Brain microvascular endothelial cell (primary cell): ENCODE results near the gene HEYL.
A peak's percentile ranks its signal among the peaks of the same experiment; 100 is the strongest.

ENCODE experiments used
- DNase-seq: peaks from one replicate; pipeline ENCODE4 v3.0.0-alpha.2; 2020
- H3K27ac ChIP-seq: fragments of 250-450 bp; sonication (Bioruptor Pico); 2 replicates; pipeline ENCODE4 v1.5.1; 2020; ENCODE audit warnings: mild to moderate bottlenecking, moderate library complexity
- H3K27me3 ChIP-seq: fragments of 250-450 bp; sonication (Bioruptor Pico); replicated peaks from 2 replicates; pipeline ENCODE4 v1.5.1; 2020; ENCODE audit warnings: mild to moderate bottlenecking
- H3K36me3 ChIP-seq: fragments of 250-450 bp; sonication (Bioruptor Pico); replicated peaks from 2 replicates; pipeline ENCODE4 v1.5.1; 2020; ENCODE audit warnings: mild to moderate bottlenecking
- H3K4me3 ChIP-seq: 2 replicates; pipeline ENCODE4 v1.5.1; 2011; ENCODE audit warnings: low read depth, mild to moderate bottlenecking, control low read depth, low read length, moderate library complexity
- in situ Hi-C: cut with HindIII; loops from 2 replicates; pipeline ENCODE4 v1.10.0; 2017; ENCODE audit warnings: low sequenced_read_pairs, low pct_ligation_motif_present
- TF ChIP-seq, protein P1 (sequence below): IDR thresholded peaks from 2 replicates; pipeline ENCODE4 v1.5.1; 2011; ENCODE audit warnings: low read depth, mild to moderate bottlenecking, moderate library complexity, low read length, control low read depth, inconsistent platforms; ENCODE audit errors: missing control alignments

HEYL gene

DNA sequence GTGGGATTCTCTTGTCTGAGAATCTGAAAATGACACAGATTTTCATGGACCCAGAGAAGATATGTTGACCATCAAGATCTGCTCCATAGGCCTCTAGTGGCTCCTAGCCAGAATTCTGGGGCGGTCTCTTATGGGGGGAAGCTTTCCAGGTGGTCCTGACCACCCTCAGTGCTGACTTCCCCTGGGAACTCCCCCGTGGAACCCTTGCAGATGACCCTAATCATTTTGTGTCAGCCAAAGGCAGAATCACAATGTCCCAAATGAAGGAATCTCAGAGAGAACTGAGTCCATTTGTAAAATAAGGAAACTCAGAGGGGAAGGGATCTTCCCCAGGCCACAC lies 3.6 kb downstream of the HEYL start:
- in situ Hi-C loops, result no loop called here
- no peaks in the 10 kb centered on the region for H3K36me3 ChIP-seq
- H3K27me3 ChIP-seq, result no peaks in the 10 kb centered on the region
- no peak for DNase-seq
- no peak overlapping the region for H3K27ac ChIP-seq
- TF ChIP-seq, protein P1, sequence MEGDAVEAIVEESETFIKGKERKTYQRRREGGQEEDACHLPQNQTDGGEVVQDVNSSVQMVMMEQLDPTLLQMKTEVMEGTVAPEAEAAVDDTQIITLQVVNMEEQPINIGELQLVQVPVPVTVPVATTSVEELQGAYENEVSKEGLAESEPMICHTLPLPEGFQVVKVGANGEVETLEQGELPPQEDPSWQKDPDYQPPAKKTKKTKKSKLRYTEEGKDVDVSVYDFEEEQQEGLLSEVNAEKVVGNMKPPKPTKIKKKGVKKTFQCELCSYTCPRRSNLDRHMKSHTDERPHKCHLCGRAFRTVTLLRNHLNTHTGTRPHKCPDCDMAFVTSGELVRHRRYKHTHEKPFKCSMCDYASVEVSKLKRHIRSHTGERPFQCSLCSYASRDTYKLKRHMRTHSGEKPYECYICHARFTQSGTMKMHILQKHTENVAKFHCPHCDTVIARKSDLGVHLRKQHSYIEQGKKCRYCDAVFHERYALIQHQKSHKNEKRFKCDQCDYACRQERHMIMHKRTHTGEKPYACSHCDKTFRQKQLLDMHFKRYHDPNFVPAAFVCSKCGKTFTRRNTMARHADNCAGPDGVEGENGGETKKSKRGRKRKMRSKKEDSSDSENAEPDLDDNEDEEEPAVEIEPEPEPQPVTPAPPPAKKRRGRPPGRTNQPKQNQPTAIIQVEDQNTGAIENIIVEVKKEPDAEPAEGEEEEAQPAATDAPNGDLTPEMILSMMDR, result no peak
- H3K4me3 ChIP-seq, result no peak overlapping the region

DNA sequence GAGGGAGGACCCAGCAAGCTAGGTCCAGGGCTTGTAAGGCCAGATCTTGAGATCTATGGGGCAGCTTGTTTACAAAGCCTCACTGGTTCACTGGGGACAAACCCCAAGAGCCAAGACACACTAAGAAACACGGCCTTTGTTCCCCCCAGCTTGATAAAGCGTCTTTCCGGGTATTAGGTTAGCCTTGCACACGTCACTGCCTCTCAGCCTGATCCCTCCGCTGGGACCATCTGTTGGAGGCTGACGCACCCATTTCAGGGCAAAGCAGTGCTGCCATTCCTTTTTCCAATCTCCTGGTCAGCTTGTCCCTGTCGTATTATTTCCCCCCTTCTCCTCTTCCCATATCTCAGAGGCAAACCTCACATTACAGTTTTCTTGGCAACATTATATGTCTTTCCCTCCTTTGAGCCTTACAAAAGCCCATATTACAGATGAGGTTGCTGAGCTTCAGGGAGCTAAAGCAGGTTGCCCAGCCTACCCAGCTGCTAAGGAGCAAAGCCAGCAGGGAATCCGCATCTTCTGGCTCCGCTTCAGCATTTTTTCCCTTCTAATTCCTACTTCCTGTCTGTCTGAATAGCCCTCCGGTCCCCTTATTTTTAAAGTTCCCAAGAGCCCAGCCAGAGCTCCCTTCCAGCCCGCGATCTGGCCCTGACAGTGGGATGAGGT lies 4.1 kb downstream of the HEYL start:
- Histone ChIP-seq H3K27me3 (no peaks in the 10 kb centered on the region), H3K4me3 (no peak overlapping the region), H3K36me3 (no peaks in the 10 kb centered on the region), H3K27ac (no peak overlapping the region)
- DNase-seq, result peak; percentile 45
- in situ Hi-C loops, result no loop called here
- TF ChIP-seq, protein P1, result no peak

DNA sequence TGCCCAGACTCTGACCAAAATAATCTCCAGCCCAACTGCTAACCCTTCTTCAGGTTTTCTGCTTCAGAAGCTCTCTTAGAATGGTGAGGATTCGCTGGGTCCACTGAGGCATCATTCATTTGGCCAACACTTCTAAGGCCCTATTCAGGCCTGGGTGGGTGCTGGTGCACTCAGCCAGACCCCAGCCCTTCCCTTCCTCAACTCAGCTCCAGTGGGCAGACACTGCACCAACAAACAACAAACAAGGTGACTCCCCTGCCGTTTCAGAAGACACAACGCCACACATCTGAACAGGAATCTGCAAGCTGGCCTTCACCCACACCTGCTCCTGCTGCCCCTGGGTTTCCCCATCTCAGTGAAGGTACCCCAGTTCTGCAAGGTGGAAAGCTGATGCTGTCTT lies 6.0 kb downstream of the HEYL start:
- Histone ChIP-seq H3K27me3 (no peaks in the 10 kb centered on the region), H3K36me3 (no peaks in the 10 kb centered on the region), H3K27ac (no peak overlapping the region), H3K4me3 (peak overlapping the region; percentile 15)
- TF ChIP-seq, protein P1, result no peak
- in situ Hi-C loops, result no loop called here
- DNase-seq, result no peak

DNA sequence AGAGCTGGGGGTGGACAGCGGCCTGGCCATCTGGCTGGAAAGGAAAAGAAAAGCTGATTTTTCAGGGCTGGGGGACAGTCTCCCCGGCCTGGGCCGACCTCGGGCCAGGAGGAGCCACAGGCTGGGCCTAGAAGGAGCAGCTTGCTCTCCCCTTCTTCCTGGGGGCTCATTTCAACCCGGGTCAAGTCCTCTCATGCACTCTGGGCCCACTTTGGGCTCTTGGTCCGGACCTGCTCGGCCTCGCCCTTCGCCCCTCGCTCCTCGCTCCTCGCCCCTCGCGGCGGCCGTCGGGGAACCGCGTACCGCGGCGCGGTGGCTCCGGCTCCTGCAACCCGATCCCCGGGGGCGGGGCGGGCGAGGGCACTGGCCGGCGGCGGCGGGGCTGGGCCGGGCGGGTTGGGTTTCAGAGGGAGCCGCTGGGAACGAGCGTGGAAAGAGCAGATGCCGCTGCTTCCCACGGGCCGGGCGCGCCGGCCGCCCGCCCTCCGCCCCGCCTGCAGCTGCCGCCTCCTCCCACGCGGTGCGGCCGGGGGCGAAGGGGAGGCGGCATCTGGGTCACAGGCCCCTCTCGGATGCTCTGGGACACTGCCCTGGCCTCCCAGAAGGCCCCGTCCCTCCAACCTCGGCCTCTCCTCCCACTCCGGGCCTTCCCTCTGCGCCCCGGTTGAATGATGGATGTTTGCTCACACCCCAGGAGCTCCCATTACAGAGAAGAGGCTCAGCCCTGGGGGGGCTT lies 6.6 kb downstream of the HEYL start:
- Histone ChIP-seq H3K27me3 (no peaks in the 10 kb centered on the region), H3K36me3 (no peaks in the 10 kb centered on the region), H3K4me3 (peak overlapping the region; percentile 31), H3K27ac (no peak overlapping the region)
- in situ Hi-C loops, result no loop called here
- TF ChIP-seq, protein P1, result no peak
- peak; percentile 58 for DNase-seq

DNA sequence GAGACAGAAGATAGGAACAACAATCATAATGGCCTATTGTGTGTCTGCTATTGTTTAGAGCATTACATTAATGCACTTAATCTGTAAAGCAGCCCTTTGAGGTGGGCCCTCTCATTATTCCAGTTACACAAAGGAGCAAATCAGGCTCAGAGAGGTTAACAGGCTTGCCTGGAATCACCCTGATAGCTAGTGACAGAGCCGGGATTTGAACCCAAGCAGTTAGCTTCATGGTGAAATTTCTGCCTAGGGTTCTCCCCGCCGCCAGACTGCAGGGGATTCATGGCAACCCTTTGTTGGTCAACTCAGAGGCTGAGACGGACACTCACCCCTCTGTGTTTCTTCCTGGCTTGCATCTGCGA lies 7.1 kb downstream of the HEYL start:
- in situ Hi-C loops, result no loop called here
- DNase-seq, result no peak
- H3K4me3 ChIP-seq, result no peak overlapping the region
- no peaks in the 10 kb centered on the region for H3K36me3 ChIP-seq
- TF ChIP-seq, protein P1, result no peak
- H3K27me3 ChIP-seq, result no peaks in the 10 kb centered on the region
- H3K27ac ChIP-seq, result no peak overlapping the region
